ENCODE measurements around the gene S100PBP.
A peak's percentile ranks its signal among the peaks of the same experiment; 100 is the strongest.

Gene S100PBP

GRCh38 chr1:32808580-32808979, 8.9 kb upstream of the S100PBP start:
- ChIA-PET CTCF (no interaction called here), POLR2A (no interaction called here)
- TF ChIP-seq FOXA1 (IDR thresholded peaks at IDR 0.05) = no peak
- TF ChIP-seq CTBP1 (IDR thresholded peaks at IDR 0.05; ENCODE audit: borderline replicate concordance) = no peak
- TF ChIP-seq ELF4 (IDR thresholded peaks at IDR 0.05) = no peak
- TF ChIP-seq SP1 (IDR thresholded peaks at IDR 0.05) = no peak
- TF ChIP-seq SUZ12 (IDR thresholded peaks at IDR 0.05) = no peak
- TF ChIP-seq HDGF (IDR thresholded peaks at IDR 0.05; ENCODE audit: borderline replicate concordance) = no peak
- no peak for TF ChIP-seq L3MBTL2 (conservative IDR thresholded peaks at IDR 0.05)
- TF ChIP-seq FOXK2 (IDR thresholded peaks at IDR 0.05) = no peak
- TF ChIP-seq ARNT (IDR thresholded peaks at IDR 0.05) = no peak
- TF ChIP-seq PKNOX1 (IDR thresholded peaks at IDR 0.05) = no peak
- TF ChIP-seq ZNF384 (IDR thresholded peaks at IDR 0.05) = no peak
- no peak for TF ChIP-seq FOXM1 (IDR thresholded peaks at IDR 0.05; ENCODE audit: borderline replicate concordance)
- no peak for TF ChIP-seq TARDBP (IDR thresholded peaks at IDR 0.05)
- TF ChIP-seq NFRKB (IDR thresholded peaks at IDR 0.05) = no peak
- no peak for TF ChIP-seq LEF1 (IDR thresholded peaks at IDR 0.05; ENCODE audit: borderline replicate concordance)
- no peak for DNase-seq (ENCODE audit: extremely low spot score)

GRCh38 chr1:32810358-32810757, 7.1 kb upstream of the S100PBP start:
- ChIA-PET CTCF (no interaction called here), POLR2A (interaction anchor here (0.9 kb wide), 1 partner anchor 159 kb away, joined by 3 read pairs; the partner anchor contains the start of gene RBBP4)
- TF ChIP-seq HDGF (IDR thresholded peaks at IDR 0.05; ENCODE audit: borderline replicate concordance) (no peak), LEF1 (IDR thresholded peaks at IDR 0.05; ENCODE audit: borderline replicate concordance) (no peak), SUZ12 (IDR thresholded peaks at IDR 0.05) (no peak), TARDBP (IDR thresholded peaks at IDR 0.05) (no peak), FOXM1 (IDR thresholded peaks at IDR 0.05; ENCODE audit: borderline replicate concordance) (no peak), FOXK2 (IDR thresholded peaks at IDR 0.05) (no peak), ZNF384 (IDR thresholded peaks at IDR 0.05) (no peak)
- no peak for DNase-seq (ENCODE audit: extremely low spot score)

GRCh38 chr1:32811265-32811664, 6.2 kb upstream of the S100PBP start:
- ChIA-PET CTCF (no interaction called here), POLR2A (no interaction called here)
- no peak for DNase-seq (ENCODE audit: extremely low spot score)
- TF ChIP-seq NFRKB (IDR thresholded peaks at IDR 0.05) = no peak
- TF ChIP-seq CTBP1 (IDR thresholded peaks at IDR 0.05; ENCODE audit: borderline replicate concordance) = no peak
- TF ChIP-seq FOXK2 (IDR thresholded peaks at IDR 0.05) = no peak
- TF ChIP-seq PKNOX1 (IDR thresholded peaks at IDR 0.05) = no peak
- TF ChIP-seq FOXM1 (IDR thresholded peaks at IDR 0.05; ENCODE audit: borderline replicate concordance) = no peak
- TF ChIP-seq HDGF (IDR thresholded peaks at IDR 0.05; ENCODE audit: borderline replicate concordance) = no peak

GRCh38 chr1:32811917-32812316, 5.5 kb upstream of the S100PBP start:
- no peak for DNase-seq (ENCODE audit: extremely low spot score)
- CTCF ChIA-PET = no interaction called here
- TF ChIP-seq L3MBTL2 (conservative IDR thresholded peaks at IDR 0.05) (no peak), SUZ12 (IDR thresholded peaks at IDR 0.05) (no peak), FOXM1 (IDR thresholded peaks at IDR 0.05; ENCODE audit: borderline replicate concordance) (no peak), PKNOX1 (IDR thresholded peaks at IDR 0.05) (no peak), NFRKB (IDR thresholded peaks at IDR 0.05) (no peak), BHLHE40 (IDR thresholded peaks at IDR 0.05; ENCODE audit: borderline replicate concordance) (no peak), TARDBP (IDR thresholded peaks at IDR 0.05) (no peak), LEF1 (IDR thresholded peaks at IDR 0.05; ENCODE audit: borderline replicate concordance) (no peak), FOXK2 (IDR thresholded peaks at IDR 0.05) (no peak), HDGF (IDR thresholded peaks at IDR 0.05; ENCODE audit: borderline replicate concordance) (no peak)
- POLR2A ChIA-PET = no interaction called here

GRCh38 chr1:32813941-32814739, 3.3 kb upstream of the S100PBP start:
- DNase-seq (ENCODE audit: extremely low spot score) = no peak
- ChIA-PET POLR2A (no interaction called here), CTCF (no interaction called here)
- no peak for TF ChIP-seq NFRKB (IDR thresholded peaks at IDR 0.05)
- TF ChIP-seq BHLHE40 (IDR thresholded peaks at IDR 0.05; ENCODE audit: borderline replicate concordance) = no peak
- 0 out of 2 replicates have a peak, but pooled peaks have one; percentile 14 for TF ChIP-seq ZNF384 (IDR thresholded peaks at IDR 0.05)
- TF ChIP-seq CTBP1 (IDR thresholded peaks at IDR 0.05; ENCODE audit: borderline replicate concordance) = no peak
- no peak for TF ChIP-seq FOXM1 (IDR thresholded peaks at IDR 0.05; ENCODE audit: borderline replicate concordance)
- TF ChIP-seq ELF4 (IDR thresholded peaks at IDR 0.05) = no peak

- ChIA-PET CTCF (interaction anchor here (1.2 kb wide), 1 partner anchor 43 kb away, joined by 3 read pairs; no protein-coding TSS in a partner anchor), POLR2A (interaction anchor here (1.5 to 1.7 kb wide), 3 partner anchors 10 to 166 kb away, joined by 4 to 5 read pairs (median 4); partner anchors contain the start of gene RBBP4)
- TF ChIP-seq LEF1 (IDR thresholded peaks at IDR 0.05; ENCODE audit: borderline replicate concordance) (no peak), CTBP1 (IDR thresholded peaks at IDR 0.05; ENCODE audit: borderline replicate concordance) (no peak), SP1 (IDR thresholded peaks at IDR 0.05) (no peak), TARDBP (IDR thresholded peaks at IDR 0.05) (no peak), FOXK2 (IDR thresholded peaks at IDR 0.05) (no peak), NFRKB (IDR thresholded peaks at IDR 0.05) (no peak), FOXM1 (IDR thresholded peaks at IDR 0.05; ENCODE audit: borderline replicate concordance) (no peak), L3MBTL2 (conservative IDR thresholded peaks at IDR 0.05) (no peak), SUZ12 (IDR thresholded peaks at IDR 0.05) (no peak)
- DNase-seq (ENCODE audit: extremely low spot score) = peak; percentile 39
Observed at GRCh38 chr1:32816676-32817158, 736 bp upstream of the S100PBP start.
